LoVo (cell line): ENCODE data around the gene RPP38.

ENCODE experiments used
- DNase-seq: peaks from one replicate; pipeline ENCODE4 v3.0.0-alpha.2; 2016; ENCODE audit warnings: low spot score

RPP38 gene

GRCh38 chr10:15152556-15152955 lies 55.4 kb downstream of the RPP38 start:
- DNase-seq = no peak
